Measurements from ENCODE around the gene ZFAND5. TPM values are rescaled to one million over a fixed set of nuclear protein-coding genes. Genes with fewer than 3 reads are reported as not detected.

The ZFAND5 gene
- total and polyA plus RNA-seq, 2 of the 13 experiments (the other 11 are each of a cell fraction or from before 2014, with no cell fraction given): 53.4 to 60.2 TPM

- TF ChIP-seq PRDM15 (CRISPR knock-in tag; IDR thresholded peaks at IDR 0.05) (no peak), KAT7 (CRISPR knock-in tag; IDR thresholded peaks at IDR 0.05; ENCODE audit: borderline replicate concordance) (no peak), ZNF251 (CRISPR knock-in tag; IDR thresholded peaks at IDR 0.05) (no peak), NFIC (IDR thresholded peaks at IDR 0.05; ENCODE audit: low read length) (0 out of 2 replicates have a peak, but pooled peaks have one; percentile 66), KDM1A (CRISPR knock-in tag; IDR thresholded peaks at IDR 0.05) (no peak), ZNF710 (CRISPR knock-in tag; IDR thresholded peaks at IDR 0.05; ENCODE audit: borderline replicate concordance) (no peak), ZBTB3 (CRISPR knock-in tag; IDR thresholded peaks at IDR 0.05; ENCODE audit: borderline replicate concordance, low read depth) (no peak), BHLHE40 (IDR thresholded peaks at IDR 0.05; ENCODE audit: low read length) (0 out of 2 replicates have a peak, but pooled peaks have one; percentile 30), STAT6 (CRISPR knock-in tag; IDR thresholded peaks at IDR 0.05; ENCODE audit: borderline replicate concordance) (peak; percentile 66), TFDP1 (CRISPR knock-in tag; IDR thresholded peaks at IDR 0.05; ENCODE audit: borderline replicate concordance) (peak; percentile 76; the same call in 1 of the 2 replicates), FOXK1 (CRISPR knock-in tag; IDR thresholded peaks at IDR 0.05; ENCODE audit: borderline replicate concordance, low read depth) (peak; percentile 48; the same call in 1 of the 2 replicates), SCMH1 (CRISPR knock-in tag; IDR thresholded peaks at IDR 0.05; ENCODE audit: borderline replicate concordance) (no peak), MLXIP (CRISPR knock-in tag; IDR thresholded peaks at IDR 0.05; ENCODE audit: borderline replicate concordance) (no peak), GABPB1 (CRISPR knock-in tag; IDR thresholded peaks at IDR 0.05) (no peak; the same call in 1 of the 2 replicates), MZF1 (CRISPR knock-in tag; IDR thresholded peaks at IDR 0.05; ENCODE audit: borderline replicate concordance) (no peak)
Measured at GRCh38 chr9:72365525-72366256, 683 bp upstream of the ZFAND5 start (continued).

Data from HepG2 (cell line).